Measurements from ENCODE around the gene ZBTB17. TPM values are rescaled to one million over a fixed set of nuclear protein-coding genes. Genes with fewer than 3 reads are reported as not detected.

Gene ZBTB17
- total and polyA plus RNA-seq, 4 donors = 16.7 to 50.8 (median 39.0) TPM

DNA sequence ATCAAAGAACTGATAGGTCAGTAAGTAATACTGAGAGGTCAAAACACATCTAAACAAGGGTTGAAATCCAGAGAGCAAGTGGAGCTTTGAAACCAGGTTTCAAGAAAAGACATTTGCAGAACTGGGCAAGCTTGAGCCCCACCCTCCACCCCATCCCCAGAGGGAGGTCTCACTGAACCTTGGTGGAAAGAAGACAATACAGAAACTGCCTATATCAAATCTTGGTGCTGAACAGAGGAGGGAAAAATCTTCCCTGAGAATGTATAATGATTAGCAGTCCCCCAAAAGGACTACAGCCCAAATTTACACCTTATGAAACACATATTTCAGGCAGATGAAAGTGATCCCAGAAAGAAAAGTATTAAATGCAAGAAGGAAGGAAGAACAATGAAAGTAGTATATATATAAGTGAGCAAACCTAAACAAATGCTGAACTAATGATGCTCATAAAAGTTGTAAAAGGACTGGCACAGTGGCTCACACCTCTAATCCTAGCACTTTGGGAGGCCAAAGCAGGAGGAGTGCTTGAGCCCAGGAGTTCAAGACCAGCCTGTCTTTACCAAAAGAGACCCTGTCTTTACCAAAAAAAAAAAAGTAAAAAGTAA lies 12.4 kb downstream of the ZBTB17 start:
- Histone ChIP-seq H3K36me3 (ENCODE audit: control insufficient read depth, insufficient read depth, low read length) (peaks cover 15% of the 10 kb centered on the region), H3K27me3 (ENCODE audit: control insufficient read depth, insufficient read depth, low read length) (no peaks in the 10 kb centered on the region), H3K4me3 (ENCODE audit: low read depth, low read length) (no peak overlapping the region), H3K9me3 (ENCODE audit: control insufficient read depth, insufficient read depth, low read length) (no peaks in the 10 kb centered on the region), H3K4me1 (ENCODE audit: control insufficient read depth, insufficient read depth, low read length) (peaks cover 16% of the 10 kb centered on the region), H3K27ac (ENCODE audit: low read depth, low read length) (no peak overlapping the region)
- DNase-seq (ENCODE audit: low read depth in 4 of 6, low spot score in 6 of 6) = no peak

DNA sequence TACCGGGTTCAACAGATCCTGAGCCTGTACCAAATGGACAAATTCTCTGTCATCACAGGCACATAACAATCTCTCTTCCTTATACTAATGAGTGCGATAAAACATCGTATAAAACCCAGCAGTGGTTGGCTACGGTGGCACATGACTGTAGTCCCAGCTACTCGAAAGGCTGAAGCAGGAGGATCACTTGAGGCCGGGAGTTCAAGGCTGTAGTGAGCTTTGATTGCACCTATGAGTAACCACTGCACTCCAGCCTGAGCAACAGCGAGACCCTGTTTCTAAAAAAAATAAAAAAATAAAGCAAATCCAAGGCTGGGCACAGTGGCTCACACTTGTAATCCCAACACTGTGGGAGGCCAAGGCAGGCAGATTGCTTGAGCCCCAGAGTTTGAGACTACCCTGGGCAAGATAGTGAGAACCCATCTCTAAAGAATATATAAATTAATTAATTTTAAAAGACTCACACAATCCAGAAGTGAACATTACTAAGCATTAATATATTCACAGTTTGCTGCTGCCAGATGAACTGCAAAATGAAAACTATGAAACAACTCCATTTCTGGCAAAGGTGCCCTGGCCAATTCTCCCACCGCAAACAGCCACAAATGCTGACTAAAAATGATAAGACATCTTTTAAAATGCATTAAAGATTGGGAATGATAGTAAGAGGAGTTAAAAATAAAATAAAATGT lies 13.1 kb downstream of the ZBTB17 start:
- DNase-seq (ENCODE audit: low read depth in 4 of 6, low spot score in 6 of 6) = no peak
- H3K27me3 ChIP-seq (ENCODE audit: control insufficient read depth, insufficient read depth, low read length) = no peaks in the 10 kb centered on the region
- no peaks in the 10 kb centered on the region for H3K9me3 ChIP-seq (ENCODE audit: control insufficient read depth, insufficient read depth, low read length)
- WGBS (ENCODE audit: insufficient coverage) = 80% methylated on average over 6 of the region's 8 CpGs
- H3K4me1 ChIP-seq (ENCODE audit: control insufficient read depth, insufficient read depth, low read length) = peaks cover 16% of the 10 kb centered on the region
- H3K4me3 ChIP-seq (ENCODE audit: low read depth, low read length) = no peak overlapping the region
- no peak overlapping the region for H3K27ac ChIP-seq (ENCODE audit: low read depth, low read length)
- H3K36me3 ChIP-seq (ENCODE audit: control insufficient read depth, insufficient read depth, low read length) = peaks cover 13% of the 10 kb centered on the region

DNA sequence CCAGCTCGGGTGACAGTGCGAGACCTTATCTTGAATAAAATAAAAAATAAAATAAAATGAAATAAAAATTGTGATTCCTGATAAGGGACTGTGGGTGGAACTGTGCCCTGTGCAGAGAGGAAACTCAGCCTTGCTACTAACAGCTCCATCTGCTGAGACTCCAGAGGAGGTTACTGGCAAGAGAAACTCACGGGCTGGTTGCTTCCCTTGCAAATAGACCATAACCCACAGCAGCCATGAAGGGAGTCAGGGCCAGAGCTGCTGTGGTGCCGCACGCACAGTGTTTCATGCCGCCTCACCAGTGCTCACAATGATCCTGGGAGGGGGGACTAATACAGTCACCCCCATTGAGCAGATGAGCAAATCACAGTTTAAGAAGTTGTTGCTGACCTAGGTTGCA lies 13.7 kb downstream of the ZBTB17 start:
- 40% methylated on average over 1 of the region's 6 CpGs for WGBS (ENCODE audit: insufficient coverage)
- no peak for DNase-seq (ENCODE audit: low read depth in 4 of 6, low spot score in 6 of 6)
- Histone ChIP-seq H3K4me3 (ENCODE audit: low read depth, low read length) (no peak overlapping the region), H3K9me3 (ENCODE audit: control insufficient read depth, insufficient read depth, low read length) (no peaks in the 10 kb centered on the region), H3K36me3 (ENCODE audit: control insufficient read depth, insufficient read depth, low read length) (peaks cover 18% of the 10 kb centered on the region), H3K4me1 (ENCODE audit: control insufficient read depth, insufficient read depth, low read length) (peaks cover 14% of the 10 kb centered on the region), H3K27me3 (ENCODE audit: control insufficient read depth, insufficient read depth, low read length) (no peaks in the 10 kb centered on the region), H3K27ac (ENCODE audit: low read depth, low read length) (no peak overlapping the region)

DNA sequence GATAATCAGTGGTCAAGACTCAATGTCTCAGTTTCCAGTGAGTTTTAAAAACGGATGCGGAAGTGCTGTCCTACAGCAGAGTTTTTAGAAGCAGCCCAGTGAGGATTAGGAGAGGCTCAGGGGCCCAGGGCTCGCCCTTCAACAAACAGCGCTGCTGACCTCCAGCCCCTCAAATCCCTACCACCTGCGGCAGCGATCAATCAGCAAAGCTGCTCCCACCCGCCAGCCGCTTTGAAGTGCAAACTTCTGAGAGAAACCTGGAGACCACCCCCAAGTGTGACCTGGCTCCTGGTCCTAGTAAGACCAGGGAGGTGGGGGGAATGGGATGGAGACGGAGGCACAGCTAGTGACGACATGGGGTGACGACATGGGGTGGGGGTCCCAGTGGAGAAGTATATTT lies 14.4 kb downstream of the ZBTB17 start:
- Histone ChIP-seq H3K36me3 (ENCODE audit: control insufficient read depth, insufficient read depth, low read length) (peaks cover 16% of the 10 kb centered on the region), H3K27me3 (ENCODE audit: control insufficient read depth, insufficient read depth, low read length) (no peaks in the 10 kb centered on the region), H3K4me3 (ENCODE audit: low read depth, low read length) (no peak overlapping the region), H3K27ac (ENCODE audit: low read depth, low read length) (no peak overlapping the region), H3K9me3 (ENCODE audit: control insufficient read depth, insufficient read depth, low read length) (no peaks in the 10 kb centered on the region), H3K4me1 (ENCODE audit: control insufficient read depth, insufficient read depth, low read length) (peaks cover 9% of the 10 kb centered on the region)
- 60% methylated on average over 5 of the region's 11 CpGs for WGBS (ENCODE audit: insufficient coverage)
- no peak for DNase-seq (ENCODE audit: low read depth in 4 of 6, low spot score in 6 of 6)

DNA sequence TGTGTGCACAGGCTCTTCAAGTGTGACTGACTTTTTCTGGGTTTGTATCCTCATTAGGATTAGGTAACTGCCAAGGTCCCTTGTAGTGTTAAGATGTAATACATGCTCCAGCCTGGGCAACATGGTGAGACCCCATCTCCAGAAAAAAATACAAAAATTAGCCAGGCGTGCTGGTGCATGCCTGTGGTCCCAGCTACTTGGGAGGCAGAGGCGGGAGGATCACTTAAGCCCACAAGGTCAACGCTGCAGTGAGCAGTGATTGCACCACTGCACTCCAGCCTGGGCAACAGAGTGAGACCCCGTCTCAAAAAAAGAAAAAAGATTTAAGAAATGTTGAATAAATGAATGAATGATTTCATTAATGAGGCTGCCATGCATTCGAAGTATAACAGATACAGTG lies 15.1 kb downstream of the ZBTB17 start:
- Histone ChIP-seq H3K27ac (ENCODE audit: low read depth, low read length) (no peak overlapping the region), H3K4me1 (ENCODE audit: control insufficient read depth, insufficient read depth, low read length) (peaks cover 3% of the 10 kb centered on the region)

DNA sequence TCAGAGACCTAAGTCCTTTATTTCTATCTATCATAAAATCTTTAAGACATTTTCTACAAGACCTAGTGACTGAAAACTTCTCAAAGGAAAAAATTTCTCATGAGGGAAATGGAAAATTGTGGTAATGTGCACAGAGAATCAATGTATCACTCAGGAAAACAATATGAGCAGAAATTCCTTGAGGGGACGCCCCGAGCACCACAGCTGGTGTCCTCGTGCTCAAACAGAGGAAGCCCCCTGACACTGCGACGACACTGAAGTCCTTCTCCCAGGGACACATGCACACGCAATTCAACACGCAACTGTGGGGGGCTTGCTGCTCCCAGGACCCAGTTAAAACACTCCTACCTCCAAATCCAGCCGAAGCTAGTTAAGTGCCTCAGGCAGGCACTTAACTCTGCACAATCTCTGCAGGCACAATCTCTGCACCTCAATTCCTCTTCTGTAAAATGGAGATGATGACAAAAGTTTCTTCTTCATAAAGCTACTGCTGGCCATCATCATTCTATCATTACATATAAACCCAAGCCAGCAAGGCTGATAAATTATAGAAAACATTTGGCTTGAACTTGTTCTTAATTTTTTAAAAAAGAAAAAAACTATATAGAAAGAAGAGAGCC lies 16.0 kb downstream of the ZBTB17 start:
- Histone ChIP-seq H3K4me1 (ENCODE audit: control insufficient read depth, insufficient read depth, low read length) (peaks cover 3% of the 10 kb centered on the region), H3K27me3 (ENCODE audit: control insufficient read depth, insufficient read depth, low read length) (no peaks in the 10 kb centered on the region), H3K9me3 (ENCODE audit: control insufficient read depth, insufficient read depth, low read length) (no peaks in the 10 kb centered on the region), H3K36me3 (ENCODE audit: control insufficient read depth, insufficient read depth, low read length) (peaks cover 16% of the 10 kb centered on the region), H3K27ac (ENCODE audit: low read depth, low read length) (no peak overlapping the region), H3K4me3 (ENCODE audit: low read depth, low read length) (no peak overlapping the region)
- no peak for DNase-seq (ENCODE audit: low read depth in 4 of 6, low spot score in 6 of 6)
- 46% methylated on average over 7 of the region's 8 CpGs for WGBS (ENCODE audit: insufficient coverage)

More for the DNA sequence above, 15.1 kb downstream of the ZBTB17 start:
- no peaks in the 10 kb centered on the region for H3K9me3 ChIP-seq (ENCODE audit: control insufficient read depth, insufficient read depth, low read length)
- DNase-seq (ENCODE audit: low read depth in 4 of 6, low spot score in 6 of 6) = no peak
- no peaks in the 10 kb centered on the region for H3K27me3 ChIP-seq (ENCODE audit: control insufficient read depth, insufficient read depth, low read length)
- H3K36me3 ChIP-seq (ENCODE audit: control insufficient read depth, insufficient read depth, low read length) = peaks cover 16% of the 10 kb centered on the region
- 96% methylated on average over 4 of the region's 5 CpGs for WGBS (ENCODE audit: insufficient coverage)
- no peak overlapping the region for H3K4me3 ChIP-seq (ENCODE audit: low read depth, low read length)

DNA sequence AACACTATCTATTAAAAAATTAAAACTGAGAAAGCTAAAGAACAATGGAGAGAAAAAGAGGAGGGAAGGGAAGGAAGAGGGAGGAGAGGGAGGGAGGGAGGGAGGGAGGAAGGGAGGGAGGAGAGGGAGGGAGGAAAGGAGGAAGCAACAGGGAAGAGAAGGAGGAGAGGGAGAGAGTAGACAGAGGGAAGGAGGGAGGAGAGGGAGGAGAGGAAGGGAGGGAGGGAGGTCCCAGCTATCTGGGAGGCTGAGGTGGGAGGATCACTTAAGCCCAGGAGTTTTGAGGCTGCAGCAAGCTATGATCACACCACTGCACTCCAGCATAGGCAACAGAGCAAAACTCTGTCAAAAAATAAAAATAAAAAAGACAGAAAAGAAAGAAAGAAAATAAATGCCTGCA lies 16.5 kb downstream of the ZBTB17 start:
- Histone ChIP-seq H3K36me3 (ENCODE audit: control insufficient read depth, insufficient read depth, low read length) (peaks cover 19% of the 10 kb centered on the region), H3K27ac (ENCODE audit: low read depth, low read length) (no peak overlapping the region), H3K4me3 (ENCODE audit: low read depth, low read length) (no peak overlapping the region), H3K27me3 (ENCODE audit: control insufficient read depth, insufficient read depth, low read length) (no peaks in the 10 kb centered on the region), H3K9me3 (ENCODE audit: control insufficient read depth, insufficient read depth, low read length) (no peaks in the 10 kb centered on the region), H3K4me1 (ENCODE audit: control insufficient read depth, insufficient read depth, low read length) (peaks cover 6% of the 10 kb centered on the region)
- DNase-seq (ENCODE audit: low read depth in 4 of 6, low spot score in 6 of 6) = no peak

DNA sequence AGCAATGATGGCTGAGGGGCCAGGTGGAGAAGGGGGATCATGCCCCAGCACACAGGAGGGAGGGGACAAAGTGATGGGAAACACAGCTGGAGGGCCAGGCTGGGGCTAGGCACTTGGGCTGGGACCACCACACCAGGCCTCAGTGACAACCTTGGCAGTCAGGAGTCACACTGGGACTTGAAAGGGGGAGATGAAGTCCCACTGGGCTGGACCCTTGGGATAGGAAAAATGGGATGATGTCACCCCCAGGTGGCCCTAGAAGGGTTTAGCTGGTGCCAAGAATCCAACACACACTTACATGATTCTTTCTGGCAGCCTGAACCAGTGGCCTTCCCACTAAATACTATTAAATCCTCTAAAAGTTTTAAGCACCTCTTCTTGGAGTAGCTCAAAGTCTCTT lies 17.1 kb downstream of the ZBTB17 start:
- no peak overlapping the region for H3K27ac ChIP-seq (ENCODE audit: low read depth, low read length)
- no peaks in the 10 kb centered on the region for H3K27me3 ChIP-seq (ENCODE audit: control insufficient read depth, insufficient read depth, low read length)
- peaks cover 11% of the 10 kb centered on the region for H3K4me1 ChIP-seq (ENCODE audit: control insufficient read depth, insufficient read depth, low read length)
- H3K9me3 ChIP-seq (ENCODE audit: control insufficient read depth, insufficient read depth, low read length) = no peaks in the 10 kb centered on the region
- no peak overlapping the region for H3K4me3 ChIP-seq (ENCODE audit: low read depth, low read length)
- H3K36me3 ChIP-seq (ENCODE audit: control insufficient read depth, insufficient read depth, low read length) = peaks cover 20% of the 10 kb centered on the region
- DNase-seq (ENCODE audit: low read depth in 4 of 6, low spot score in 6 of 6) = no peak

DNA sequence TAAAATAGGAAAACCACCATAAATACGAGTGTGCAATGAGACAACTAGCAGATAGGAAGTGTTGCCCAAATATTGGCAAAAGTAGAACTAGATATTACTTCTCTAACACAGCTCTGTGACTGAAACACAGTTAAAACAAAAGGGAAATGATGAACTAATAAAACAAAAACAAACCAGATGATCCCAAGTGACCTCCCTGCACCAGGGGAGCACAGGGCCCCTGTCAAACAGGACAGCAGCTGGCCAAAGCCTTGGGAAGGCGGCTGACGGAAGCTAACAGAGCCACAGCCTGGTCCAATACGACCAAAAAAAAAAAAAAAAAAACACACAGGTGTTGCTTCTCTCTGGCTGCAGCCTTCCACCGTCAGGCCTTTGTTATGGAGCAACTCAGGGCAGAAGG lies 17.8 kb downstream of the ZBTB17 start:
- WGBS (ENCODE audit: insufficient coverage) = 100% methylated on average over 1 of the region's 5 CpGs
- DNase-seq (ENCODE audit: low read depth in 4 of 6, low spot score in 6 of 6) = no peak
- H3K9me3 ChIP-seq (ENCODE audit: control insufficient read depth, insufficient read depth, low read length) = no peaks in the 10 kb centered on the region
- H3K27ac ChIP-seq (ENCODE audit: low read depth, low read length) = no peak overlapping the region
- H3K4me1 ChIP-seq (ENCODE audit: control insufficient read depth, insufficient read depth, low read length) = peaks cover 17% of the 10 kb centered on the region
- no peaks in the 10 kb centered on the region for H3K27me3 ChIP-seq (ENCODE audit: control insufficient read depth, insufficient read depth, low read length)
- peaks cover 24% of the 10 kb centered on the region for H3K36me3 ChIP-seq (ENCODE audit: control insufficient read depth, insufficient read depth, low read length)
- no peak overlapping the region for H3K4me3 ChIP-seq (ENCODE audit: low read depth, low read length)

Data from spinal cord (tissue), 10 donors.